ENCODE results near the gene UQCC5. TPM values are rescaled to one million over a fixed set of nuclear protein-coding genes. Genes with fewer than 3 reads are reported as not detected.

UQCC5 gene
- total RNA-seq, 1 experiment from 2014 or later, result 37.8 TPM

DNA sequence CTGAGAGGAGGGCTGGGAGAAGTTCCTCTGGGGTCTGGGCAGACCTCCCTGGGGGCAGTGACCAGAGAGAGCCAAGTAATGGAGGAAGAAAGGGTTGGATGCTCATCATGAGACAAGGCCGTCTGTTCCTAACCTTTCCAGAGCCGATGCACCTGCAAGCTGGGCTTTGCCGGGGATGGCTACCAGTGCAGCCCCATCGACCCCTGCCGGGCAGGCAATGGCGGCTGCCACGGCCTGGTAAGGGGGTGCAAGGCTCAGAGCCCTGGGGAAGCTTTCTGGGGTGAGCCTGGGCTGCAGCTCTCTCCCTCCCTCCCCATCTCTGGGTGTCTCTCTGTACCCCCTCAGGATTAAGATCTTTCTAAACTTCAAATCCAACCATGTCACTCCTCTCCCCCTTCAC, 24.9 kb upstream of the UQCC5 start:
- H3K9me3 Mint-ChIP-seq, result no peaks in the 10 kb centered on the region
- ATAC-seq, result no peak
- TF ChIP-seq ZBTB21 (CRISPR knock-in tag; IDR thresholded peaks at IDR 0.05; ENCODE audit: borderline replicate concordance), result no peak
- TF ChIP-seq, protein P1, sequence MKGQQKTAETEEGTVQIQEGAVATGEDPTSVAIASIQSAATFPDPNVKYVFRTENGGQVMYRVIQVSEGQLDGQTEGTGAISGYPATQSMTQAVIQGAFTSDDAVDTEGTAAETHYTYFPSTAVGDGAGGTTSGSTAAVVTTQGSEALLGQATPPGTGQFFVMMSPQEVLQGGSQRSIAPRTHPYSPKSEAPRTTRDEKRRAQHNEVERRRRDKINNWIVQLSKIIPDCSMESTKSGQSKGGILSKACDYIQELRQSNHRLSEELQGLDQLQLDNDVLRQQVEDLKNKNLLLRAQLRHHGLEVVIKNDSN (CRISPR knock-in tag; IDR thresholded peaks at IDR 0.05), result no peak
- TF ChIP-seq MYBL2 (CRISPR knock-in tag; IDR thresholded peaks at IDR 0.05), result no peak
- TF ChIP-seq SMAD3 (CRISPR knock-in tag; IDR thresholded peaks at IDR 0.05; ENCODE audit: borderline replicate concordance), result no peak
- TF ChIP-seq SP1 (CRISPR knock-in tag; conservative IDR thresholded peaks at IDR 0.05), result no peak
- DNase-seq (ENCODE audit: low spot score), result no peak
- H3K36me3 Mint-ChIP-seq, result no peaks in the 10 kb centered on the region
- H3K4me1 Mint-ChIP-seq, result no peaks in the 10 kb centered on the region
- H3K4me3 Mint-ChIP-seq, result no peak overlapping the region
- no peak overlapping the region for H3K27ac Mint-ChIP-seq
- ChIA-PET CTCF (interaction anchor here (1.0 to 2.2 kb wide), 3 partner anchors 9 to 123 kb away, joined by 3 to 5 read pairs (median 3); no protein-coding TSS in a partner anchor), POLR2A (interaction anchor here (0.8 kb wide), 1 partner anchor 349 kb away, joined by 3 read pairs; no protein-coding TSS in a partner anchor)
- H3K27me3 Mint-ChIP-seq (ENCODE audit: low read depth), result no peaks in the 10 kb centered on the region; the same call in 1 of the 2 replicates

- ChIA-PET POLR2A (interaction anchor here (0.8 to 1.0 kb wide), 2 partner anchors 10 to 350 kb away, joined by 3 read pairs; no protein-coding TSS in a partner anchor), CTCF (interaction anchor here (1.0 to 2.2 kb wide), 2 partner anchors 10 to 124 kb away, joined by 3 to 5 read pairs; no protein-coding TSS in a partner anchor)
- no peak overlapping the region for H3K4me3 Mint-ChIP-seq
- no peaks in the 10 kb centered on the region for H3K9me3 Mint-ChIP-seq
- TF ChIP-seq ETV6 (CRISPR knock-in tag; IDR thresholded peaks at IDR 0.05) (no peak), ZNF671 (CRISPR knock-in tag; IDR thresholded peaks at IDR 0.05) (no peak), ZNF396 (CRISPR knock-in tag; IDR thresholded peaks at IDR 0.05; ENCODE audit: borderline replicate concordance) (no peak), ESRRA (CRISPR knock-in tag; IDR thresholded peaks at IDR 0.05; ENCODE audit: borderline replicate concordance) (no peak), TEAD4 (CRISPR knock-in tag; IDR thresholded peaks at IDR 0.05) (no peak), GTF2I (CRISPR knock-in tag; conservative IDR thresholded peaks at IDR 0.05) (no peak), ERG (CRISPR knock-in tag; IDR thresholded peaks at IDR 0.05) (no peak), ZNF317 (CRISPR knock-in tag; IDR thresholded peaks at IDR 0.05; ENCODE audit: borderline replicate concordance, low read depth) (no peak), FOXK1 (CRISPR knock-in tag; IDR thresholded peaks at IDR 0.05) (no peak), ZNF121 (CRISPR knock-in tag; IDR thresholded peaks at IDR 0.05) (no peak), E2F1 (CRISPR knock-in tag; IDR thresholded peaks at IDR 0.05) (no peak)
- TF ChIP-seq, protein P2, sequence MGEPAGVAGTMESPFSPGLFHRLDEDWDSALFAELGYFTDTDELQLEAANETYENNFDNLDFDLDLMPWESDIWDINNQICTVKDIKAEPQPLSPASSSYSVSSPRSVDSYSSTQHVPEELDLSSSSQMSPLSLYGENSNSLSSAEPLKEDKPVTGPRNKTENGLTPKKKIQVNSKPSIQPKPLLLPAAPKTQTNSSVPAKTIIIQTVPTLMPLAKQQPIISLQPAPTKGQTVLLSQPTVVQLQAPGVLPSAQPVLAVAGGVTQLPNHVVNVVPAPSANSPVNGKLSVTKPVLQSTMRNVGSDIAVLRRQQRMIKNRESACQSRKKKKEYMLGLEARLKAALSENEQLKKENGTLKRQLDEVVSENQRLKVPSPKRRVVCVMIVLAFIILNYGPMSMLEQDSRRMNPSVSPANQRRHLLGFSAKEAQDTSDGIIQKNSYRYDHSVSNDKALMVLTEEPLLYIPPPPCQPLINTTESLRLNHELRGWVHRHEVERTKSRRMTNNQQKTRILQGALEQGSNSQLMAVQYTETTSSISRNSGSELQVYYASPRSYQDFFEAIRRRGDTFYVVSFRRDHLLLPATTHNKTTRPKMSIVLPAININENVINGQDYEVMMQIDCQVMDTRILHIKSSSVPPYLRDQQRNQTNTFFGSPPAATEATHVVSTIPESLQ (CRISPR knock-in tag; IDR thresholded peaks at IDR 0.05), result no peak
- DNase-seq (ENCODE audit: low spot score) (no peak), ATAC-seq (no peak)
- no peaks in the 10 kb centered on the region; the same call in 1 of the 2 replicates for H3K27me3 Mint-ChIP-seq (ENCODE audit: low read depth)
- no peaks in the 10 kb centered on the region for H3K4me1 Mint-ChIP-seq
- H3K27ac Mint-ChIP-seq, result no peak overlapping the region
- no peaks in the 10 kb centered on the region for H3K36me3 Mint-ChIP-seq
These were observed 24.3 kb upstream of the UQCC5 start for GRCh38 chr3:52512105-52512504.

DNA sequence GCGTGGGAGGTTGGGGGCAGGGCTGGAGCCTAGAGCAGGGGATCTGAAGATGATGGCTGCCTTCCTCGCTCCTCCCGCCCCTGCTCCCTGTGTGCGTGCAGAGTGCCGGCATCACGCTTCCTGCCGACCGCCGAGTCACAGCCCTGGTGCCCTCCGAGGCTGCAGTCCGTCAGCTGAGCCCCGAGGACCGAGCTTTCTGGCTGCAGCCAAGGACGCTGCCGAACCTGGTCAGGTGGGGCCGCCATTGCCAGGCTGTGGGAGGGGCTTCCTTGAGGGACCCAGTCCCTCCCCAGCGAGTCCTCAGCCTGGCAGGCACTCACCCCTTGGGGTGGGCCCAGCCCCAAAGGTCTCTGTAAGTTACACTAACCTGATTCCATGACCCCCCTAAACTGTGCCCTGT, 23.7 kb upstream of the UQCC5 start:
- no peak overlapping the region for H3K27ac Mint-ChIP-seq
- no peaks in the 10 kb centered on the region for H3K9me3 Mint-ChIP-seq
- no peaks in the 10 kb centered on the region; the same call in 1 of the 2 replicates for H3K27me3 Mint-ChIP-seq (ENCODE audit: low read depth)
- no peaks in the 10 kb centered on the region for H3K36me3 Mint-ChIP-seq
- no peak for DNase-seq (ENCODE audit: low spot score)
- POLR2A ChIA-PET, result interaction anchor here (1.0 kb wide), 1 partner anchor 11 kb away, joined by 3 read pairs; no protein-coding TSS in a partner anchor
- H3K4me1 Mint-ChIP-seq, result no peaks in the 10 kb centered on the region
- CTCF ChIA-PET, result interaction anchor here (2.2 kb wide), 1 partner anchor 10 kb away, joined by 5 read pairs; no protein-coding TSS in a partner anchor
- no peak overlapping the region for H3K4me3 Mint-ChIP-seq
- peak; percentile 33 for ATAC-seq
- TF ChIP-seq FOXK1 (CRISPR knock-in tag; IDR thresholded peaks at IDR 0.05), result no peak
- no peak for TF ChIP-seq NR3C1 (CRISPR knock-in tag; conservative IDR thresholded peaks at IDR 0.05; ENCODE audit: low read depth)
- no peak for TF ChIP-seq ZNF121 (CRISPR knock-in tag; IDR thresholded peaks at IDR 0.05)
- no peak for TF ChIP-seq ATF1 (CRISPR knock-in tag; IDR thresholded peaks at IDR 0.05)
- TF ChIP-seq PRRX2 (CRISPR knock-in tag; IDR thresholded peaks at IDR 0.05), result no peak
- no peak for TF ChIP-seq SMAD3 (CRISPR knock-in tag; IDR thresholded peaks at IDR 0.05; ENCODE audit: borderline replicate concordance)
- no peak for TF ChIP-seq CREB1 (CRISPR knock-in tag; IDR thresholded peaks at IDR 0.05)
- TF ChIP-seq, protein P1 (CRISPR knock-in tag; IDR thresholded peaks at IDR 0.05), result no peak
- TF ChIP-seq ZNF317 (CRISPR knock-in tag; IDR thresholded peaks at IDR 0.05; ENCODE audit: borderline replicate concordance, low read depth), result no peak
- TF ChIP-seq, protein P3, sequence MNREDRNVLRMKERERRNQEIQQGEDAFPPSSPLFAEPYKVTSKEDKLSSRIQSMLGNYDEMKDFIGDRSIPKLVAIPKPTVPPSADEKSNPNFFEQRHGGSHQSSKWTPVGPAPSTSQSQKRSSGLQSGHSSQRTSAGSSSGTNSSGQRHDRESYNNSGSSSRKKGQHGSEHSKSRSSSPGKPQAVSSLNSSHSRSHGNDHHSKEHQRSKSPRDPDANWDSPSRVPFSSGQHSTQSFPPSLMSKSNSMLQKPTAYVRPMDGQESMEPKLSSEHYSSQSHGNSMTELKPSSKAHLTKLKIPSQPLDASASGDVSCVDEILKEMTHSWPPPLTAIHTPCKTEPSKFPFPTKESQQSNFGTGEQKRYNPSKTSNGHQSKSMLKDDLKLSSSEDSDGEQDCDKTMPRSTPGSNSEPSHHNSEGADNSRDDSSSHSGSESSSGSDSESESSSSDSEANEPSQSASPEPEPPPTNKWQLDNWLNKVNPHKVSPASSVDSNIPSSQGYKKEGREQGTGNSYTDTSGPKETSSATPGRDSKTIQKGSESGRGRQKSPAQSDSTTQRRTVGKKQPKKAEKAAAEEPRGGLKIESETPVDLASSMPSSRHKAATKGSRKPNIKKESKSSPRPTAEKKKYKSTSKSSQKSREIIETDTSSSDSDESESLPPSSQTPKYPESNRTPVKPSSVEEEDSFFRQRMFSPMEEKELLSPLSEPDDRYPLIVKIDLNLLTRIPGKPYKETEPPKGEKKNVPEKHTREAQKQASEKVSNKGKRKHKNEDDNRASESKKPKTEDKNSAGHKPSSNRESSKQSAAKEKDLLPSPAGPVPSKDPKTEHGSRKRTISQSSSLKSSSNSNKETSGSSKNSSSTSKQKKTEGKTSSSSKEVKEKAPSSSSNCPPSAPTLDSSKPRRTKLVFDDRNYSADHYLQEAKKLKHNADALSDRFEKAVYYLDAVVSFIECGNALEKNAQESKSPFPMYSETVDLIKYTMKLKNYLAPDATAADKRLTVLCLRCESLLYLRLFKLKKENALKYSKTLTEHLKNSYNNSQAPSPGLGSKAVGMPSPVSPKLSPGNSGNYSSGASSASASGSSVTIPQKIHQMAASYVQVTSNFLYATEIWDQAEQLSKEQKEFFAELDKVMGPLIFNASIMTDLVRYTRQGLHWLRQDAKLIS (CRISPR knock-in tag; IDR thresholded peaks at IDR 0.05; ENCODE audit: borderline replicate concordance), result no peak
- no peak for TF ChIP-seq OVOL2 (CRISPR knock-in tag; IDR thresholded peaks at IDR 0.05; ENCODE audit: borderline replicate concordance)
